GM12872 (cell line): ENCODE results near the gene IGF1.

Source experiments
- CTCF ChIP-seq: IDR thresholded peaks from 3 replicates; pipeline ENCODE4 v1.5.1; 2011; ENCODE audit warnings: low read depth, mild to moderate bottlenecking, low read length, moderate library complexity; ENCODE audit not compliant: insufficient read depth

Gene IGF1

GRCh38 chr12:102461501-102461900, 18.9 kb downstream of the IGF1 start:
- TF ChIP-seq CTCF: no peak

- no peak for TF ChIP-seq CTCF
Observed at GRCh38 chr12:102459314-102459713, 21.0 kb downstream of the IGF1 start.

- no peak for TF ChIP-seq CTCF
Observed at GRCh38 chr12:102454808-102455760, 25.3 kb downstream of the IGF1 start.

GRCh38 chr12:102454330-102454729, 26.0 kb downstream of the IGF1 start:
- no peak for TF ChIP-seq CTCF

GRCh38 chr12:102452605-102453004, 27.8 kb downstream of the IGF1 start:
- TF ChIP-seq CTCF: no peak

GRCh38 chr12:102444707-102445106, 35.7 kb downstream of the IGF1 start:
- TF ChIP-seq CTCF: no peak

GRCh38 chr12:102444093-102444492, 36.3 kb downstream of the IGF1 start:
- no peak for TF ChIP-seq CTCF
